ENCODE results near the gene FBXL15. TPM values are rescaled to one million over a fixed set of nuclear protein-coding genes. Genes with fewer than 3 reads are reported as not detected.

FBXL15 gene
- total RNA-seq, 1 donor from 2014 or later = 5.8 TPM

DNA sequence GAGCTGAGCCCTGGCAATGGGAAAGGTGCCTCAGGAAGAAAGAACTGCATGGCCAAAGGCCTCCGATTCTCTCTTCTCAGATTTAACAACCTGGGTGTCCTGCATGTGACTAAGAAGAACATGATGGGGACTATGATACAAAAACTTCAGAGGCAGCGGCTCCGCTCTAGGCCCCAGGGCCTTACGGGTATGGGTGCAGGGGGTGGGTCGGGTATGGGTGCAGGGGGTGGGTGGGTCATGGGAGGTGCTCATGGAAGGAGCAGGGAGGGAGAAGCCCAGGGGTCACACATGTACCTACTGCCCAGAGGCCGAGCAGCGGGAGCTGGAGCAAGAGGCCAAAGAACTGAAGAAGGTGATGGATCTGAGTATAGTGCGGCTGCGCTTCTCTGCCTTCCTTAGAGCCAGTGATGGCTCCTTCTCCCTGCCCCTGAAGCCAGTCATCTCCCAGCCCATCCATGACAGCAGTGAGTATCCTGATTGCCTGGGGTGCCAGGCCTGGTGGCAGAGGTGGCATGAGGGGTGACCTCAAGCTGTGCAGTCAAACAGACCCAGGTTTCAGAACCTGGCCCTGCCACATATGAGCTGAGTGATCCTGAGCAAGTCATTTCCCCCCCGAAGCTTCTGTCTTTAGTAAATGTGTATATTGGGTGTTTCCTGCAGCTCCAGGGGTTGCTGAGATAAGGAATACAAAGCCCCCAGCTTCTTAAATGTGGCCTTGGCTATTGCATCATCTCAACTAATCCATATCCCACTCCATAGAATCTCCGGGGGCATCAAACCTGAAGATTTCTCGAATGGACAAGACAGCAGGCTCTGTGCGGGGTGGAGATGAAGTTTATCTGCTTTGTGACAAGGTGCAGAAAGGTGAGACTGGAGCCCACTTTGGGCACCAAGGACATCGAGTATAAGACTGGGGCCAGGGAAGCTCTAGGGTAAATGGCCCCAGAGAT lies 23.1 kb upstream of the FBXL15 start:
- no peak for DNase-seq (ENCODE audit: low read depth in 2 of 2)

DNA sequence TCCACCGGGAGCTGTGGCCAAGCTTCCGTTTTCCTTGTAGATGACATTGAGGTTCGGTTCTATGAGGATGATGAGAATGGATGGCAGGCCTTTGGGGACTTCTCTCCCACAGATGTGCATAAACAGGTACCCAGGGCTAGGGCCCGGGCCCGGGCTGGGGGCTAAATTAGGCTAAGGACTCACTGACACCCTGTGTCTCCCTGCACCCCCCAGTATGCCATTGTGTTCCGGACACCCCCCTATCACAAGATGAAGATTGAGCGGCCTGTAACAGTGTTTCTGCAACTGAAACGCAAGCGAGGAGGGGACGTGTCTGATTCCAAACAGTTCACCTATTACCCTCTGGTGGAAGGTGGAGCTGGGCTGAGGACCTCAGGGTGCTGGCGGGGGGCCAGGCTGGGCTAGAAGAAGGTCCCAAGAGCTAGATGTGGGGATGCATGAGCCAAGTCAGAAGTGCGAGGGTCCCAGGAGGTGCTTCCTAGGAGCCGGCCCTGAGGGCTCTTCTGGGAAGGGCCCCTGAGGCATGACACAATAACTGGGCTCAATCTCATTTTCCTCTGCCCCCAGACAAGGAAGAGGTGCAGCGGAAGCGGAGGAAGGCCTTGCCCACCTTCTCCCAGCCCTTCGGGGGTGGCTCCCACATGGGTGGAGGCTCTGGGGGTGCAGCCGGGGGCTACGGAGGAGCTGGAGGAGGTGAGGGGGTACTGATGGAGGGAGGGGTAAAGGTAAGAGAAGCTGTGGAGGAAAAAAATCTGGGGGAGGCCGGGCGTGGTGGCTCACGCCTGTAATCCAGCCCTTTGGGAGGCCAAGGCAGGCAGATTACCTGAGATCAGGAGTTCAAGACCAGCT lies 22.2 kb upstream of the FBXL15 start:
- no peak for DNase-seq (ENCODE audit: low read depth in 2 of 2)

DNA sequence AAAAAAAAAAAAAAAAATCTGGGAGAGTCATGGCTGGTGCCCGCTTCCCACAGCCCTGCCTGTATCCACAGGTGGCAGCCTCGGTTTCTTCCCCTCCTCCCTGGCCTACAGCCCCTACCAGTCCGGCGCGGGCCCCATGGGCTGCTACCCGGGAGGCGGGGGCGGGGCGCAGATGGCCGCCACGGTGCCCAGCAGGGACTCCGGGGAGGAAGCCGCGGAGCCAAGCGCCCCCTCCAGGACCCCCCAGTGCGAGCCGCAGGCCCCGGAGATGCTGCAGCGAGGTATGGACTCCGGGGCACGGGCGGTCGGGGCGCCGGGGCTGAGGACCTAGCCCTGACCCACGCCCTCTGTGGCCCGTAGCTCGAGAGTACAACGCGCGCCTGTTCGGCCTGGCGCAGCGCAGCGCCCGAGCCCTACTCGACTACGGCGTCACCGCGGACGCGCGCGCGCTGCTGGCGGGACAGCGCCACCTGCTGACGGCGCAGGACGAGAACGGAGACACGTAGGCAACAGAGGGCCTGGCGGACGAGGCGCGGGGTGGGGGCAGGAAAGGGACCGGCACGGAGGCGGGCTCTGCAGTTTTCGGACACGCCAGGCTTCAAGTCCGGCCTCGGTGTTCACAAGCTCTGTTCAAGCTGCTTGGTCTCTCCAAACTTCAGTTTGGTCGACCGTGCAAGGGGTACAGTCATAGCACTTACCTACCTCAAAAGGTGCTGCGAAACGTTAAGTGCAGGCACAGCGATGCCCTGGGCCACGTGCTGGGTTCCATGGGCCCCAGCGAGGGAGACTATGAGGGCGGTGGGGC lies 21.2 kb upstream of the FBXL15 start:
- peak; percentile 63 to 86 for DNase-seq (ENCODE audit: low read depth in 2 of 2)

DNA sequence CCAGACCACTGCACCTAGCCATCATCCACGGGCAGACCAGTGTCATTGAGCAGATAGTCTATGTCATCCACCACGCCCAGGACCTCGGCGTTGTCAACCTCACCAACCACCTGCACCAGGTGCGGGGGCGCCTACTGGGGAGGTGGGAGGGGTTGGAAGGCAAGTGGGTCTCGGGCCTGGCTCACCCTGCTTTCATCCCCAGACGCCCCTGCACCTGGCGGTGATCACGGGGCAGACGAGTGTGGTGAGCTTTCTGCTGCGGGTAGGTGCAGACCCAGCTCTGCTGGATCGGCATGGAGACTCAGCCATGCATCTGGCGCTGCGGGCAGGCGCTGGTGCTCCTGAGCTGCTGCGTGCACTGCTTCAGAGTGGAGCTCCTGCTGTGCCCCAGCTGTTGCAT lies 20.6 kb upstream of the FBXL15 start:
- DNase-seq (ENCODE audit: low read depth in 2 of 2) = no peak

DNA sequence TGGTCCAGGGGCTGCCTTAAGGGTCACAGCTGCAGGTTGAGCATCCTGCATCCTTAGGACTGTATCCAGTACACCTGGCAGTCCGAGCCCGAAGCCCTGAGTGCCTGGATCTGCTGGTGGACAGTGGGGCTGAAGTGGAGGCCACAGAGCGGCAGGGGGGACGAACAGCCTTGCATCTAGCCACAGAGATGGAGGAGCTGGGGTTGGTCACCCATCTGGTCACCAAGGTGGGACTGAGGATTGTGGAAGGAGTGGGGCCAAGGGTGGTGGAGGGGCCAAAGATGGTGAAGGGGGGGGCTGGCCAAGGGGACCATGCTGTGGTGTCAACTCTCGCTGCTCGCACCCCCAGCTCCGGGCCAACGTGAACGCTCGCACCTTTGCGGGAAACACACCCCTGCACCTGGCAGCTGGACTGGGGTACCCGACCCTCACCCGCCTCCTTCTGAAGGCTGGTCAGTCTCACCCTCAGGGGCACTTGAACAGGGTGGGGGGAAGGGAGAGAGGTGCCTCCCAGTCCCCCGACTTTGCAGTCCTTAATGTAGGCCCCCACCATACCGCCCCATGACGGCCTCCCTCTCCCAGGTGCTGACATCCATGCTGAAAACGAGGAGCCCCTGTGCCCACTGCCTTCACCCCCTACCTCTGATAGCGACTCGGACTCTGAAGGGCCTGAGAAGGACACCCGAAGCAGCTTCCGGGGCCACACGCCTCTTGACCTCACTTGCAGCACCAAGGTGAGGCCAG lies 19.9 kb upstream of the FBXL15 start:
- DNase-seq (ENCODE audit: low read depth in 2 of 2) = no peak

DNA sequence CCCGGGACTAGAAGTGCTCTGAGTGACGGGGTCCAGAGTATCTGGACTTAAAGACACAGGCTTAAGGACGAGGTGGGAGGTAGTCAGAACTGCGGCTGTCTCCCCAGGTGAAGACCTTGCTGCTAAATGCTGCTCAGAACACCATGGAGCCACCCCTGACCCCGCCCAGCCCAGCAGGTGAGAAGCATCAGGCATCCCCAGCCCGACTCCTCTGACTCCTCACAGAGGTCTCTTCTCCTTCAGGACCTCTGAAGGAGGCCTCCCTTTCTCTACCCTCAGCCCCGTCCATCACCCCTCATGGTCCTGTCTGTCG lies 19.3 kb upstream of the FBXL15 start:
- no peak for DNase-seq (ENCODE audit: low read depth in 2 of 2)

DNA sequence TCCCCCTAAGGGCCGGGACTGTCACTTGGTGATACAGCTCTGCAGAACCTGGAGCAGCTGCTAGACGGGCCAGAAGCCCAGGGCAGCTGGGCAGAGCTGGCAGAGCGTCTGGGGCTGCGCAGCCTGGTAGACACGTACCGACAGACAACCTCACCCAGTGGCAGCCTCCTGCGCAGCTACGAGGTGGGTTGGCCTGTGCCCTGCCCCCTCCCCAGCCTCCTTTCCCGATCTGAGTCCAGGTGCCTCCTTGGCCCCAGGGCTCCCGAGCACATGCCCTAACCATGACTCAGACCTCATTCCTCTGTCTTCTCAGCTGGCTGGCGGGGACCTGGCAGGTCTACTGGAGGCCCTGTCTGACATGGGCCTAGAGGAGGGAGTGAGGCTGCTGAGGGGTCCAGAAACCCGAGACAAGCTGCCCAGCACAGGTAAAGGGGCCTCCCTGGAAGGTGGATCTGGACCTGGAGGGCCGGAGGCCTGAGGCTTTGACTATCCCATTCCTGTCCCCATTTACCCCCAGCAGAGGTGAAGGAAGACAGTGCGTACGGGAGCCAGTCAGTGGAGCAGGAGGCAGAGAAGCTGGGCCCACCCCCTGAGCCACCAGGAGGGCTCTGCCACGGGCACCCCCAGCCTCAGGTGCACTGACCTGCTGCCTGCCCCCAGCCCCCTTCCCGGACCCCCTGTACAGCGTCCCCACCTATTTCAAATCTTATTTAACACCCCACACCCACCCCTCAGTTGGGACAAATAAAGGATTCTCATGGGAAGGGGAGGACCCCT lies 18.7 kb upstream of the FBXL15 start:
- DNase-seq (ENCODE audit: low read depth in 2 of 2) = no peak

DNA sequence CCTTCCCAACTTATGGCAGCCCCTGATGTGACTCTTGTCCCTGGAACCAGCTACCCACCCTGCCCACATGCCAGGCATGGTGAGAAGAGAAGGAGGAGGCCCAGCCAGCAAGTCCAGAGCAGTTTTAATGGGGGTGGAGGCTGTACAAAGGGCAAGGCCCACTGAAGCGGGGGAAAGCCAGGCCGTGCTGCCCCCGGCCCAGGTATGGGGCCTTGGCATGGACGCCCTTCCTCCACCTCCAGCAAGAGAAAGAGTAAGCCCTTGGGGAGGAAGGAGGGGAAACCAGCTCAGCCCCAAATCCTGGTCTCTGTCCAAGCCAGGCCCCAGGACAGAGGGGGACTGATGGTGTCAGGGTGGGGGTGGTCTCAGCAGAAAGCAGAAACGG lies 18.1 kb upstream of the FBXL15 start:
- DNase-seq (ENCODE audit: low read depth in 2 of 2) = no peak

DNA sequence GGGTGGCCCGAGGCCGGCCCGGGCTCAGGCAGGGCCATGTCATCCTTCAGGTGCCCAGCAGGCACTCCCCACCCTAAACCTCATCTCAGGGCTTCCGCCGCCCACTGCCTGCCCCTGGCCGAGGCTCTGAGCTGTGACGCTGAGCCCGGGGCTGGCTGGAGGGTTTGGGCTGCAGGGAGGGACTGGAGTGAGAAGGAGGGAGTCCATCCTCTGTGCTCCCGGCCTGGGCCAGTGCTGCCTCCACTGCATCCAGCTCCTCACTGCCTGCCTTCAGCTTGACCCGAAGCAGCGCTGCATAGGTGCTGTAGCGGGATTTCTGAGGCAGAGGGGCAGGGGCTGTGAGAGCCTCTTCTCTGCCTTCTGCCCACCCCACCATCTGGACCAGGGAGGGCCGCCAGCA lies 17.5 kb upstream of the FBXL15 start:
- no peak for DNase-seq (ENCODE audit: low read depth in 2 of 2)

DNA sequence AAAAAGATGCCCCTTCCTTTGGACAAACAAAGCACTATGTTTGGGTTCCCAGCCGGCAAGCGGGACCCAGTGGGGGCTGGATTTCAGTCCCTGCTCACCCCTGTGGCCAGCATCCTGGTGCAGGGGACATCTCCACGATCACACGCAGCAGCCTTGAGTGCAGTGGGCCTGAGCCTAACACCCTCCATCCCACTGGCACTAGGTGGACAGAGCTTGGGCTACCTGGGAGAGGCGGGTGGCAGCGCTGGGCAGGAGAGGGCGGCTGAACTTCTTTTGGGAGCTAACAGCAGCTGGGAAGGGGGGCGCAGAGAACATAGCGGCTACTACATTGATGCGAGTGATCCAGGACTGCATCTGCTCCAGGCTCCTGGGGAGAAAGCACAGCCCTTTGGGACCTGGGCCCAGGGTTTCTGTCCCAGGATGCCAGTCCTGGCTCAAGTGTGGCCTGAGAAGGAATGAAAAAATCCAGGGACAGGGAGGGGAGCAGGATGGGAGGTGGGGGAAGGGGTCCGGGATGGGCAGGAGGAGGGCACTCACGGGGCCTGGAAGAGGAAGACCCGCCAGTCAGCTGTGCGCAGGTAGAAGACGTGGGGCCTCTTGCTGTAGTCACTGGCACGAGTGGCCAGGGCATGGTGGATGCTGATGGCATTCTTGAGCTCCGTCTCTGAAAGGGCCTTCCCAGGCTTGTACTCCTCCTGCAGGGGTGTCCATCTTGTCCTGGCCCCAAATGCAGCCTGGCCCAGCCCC lies 16.1 kb upstream of the FBXL15 start:
- DNase-seq (ENCODE audit: low read depth in 2 of 2) = no peak

DNA sequence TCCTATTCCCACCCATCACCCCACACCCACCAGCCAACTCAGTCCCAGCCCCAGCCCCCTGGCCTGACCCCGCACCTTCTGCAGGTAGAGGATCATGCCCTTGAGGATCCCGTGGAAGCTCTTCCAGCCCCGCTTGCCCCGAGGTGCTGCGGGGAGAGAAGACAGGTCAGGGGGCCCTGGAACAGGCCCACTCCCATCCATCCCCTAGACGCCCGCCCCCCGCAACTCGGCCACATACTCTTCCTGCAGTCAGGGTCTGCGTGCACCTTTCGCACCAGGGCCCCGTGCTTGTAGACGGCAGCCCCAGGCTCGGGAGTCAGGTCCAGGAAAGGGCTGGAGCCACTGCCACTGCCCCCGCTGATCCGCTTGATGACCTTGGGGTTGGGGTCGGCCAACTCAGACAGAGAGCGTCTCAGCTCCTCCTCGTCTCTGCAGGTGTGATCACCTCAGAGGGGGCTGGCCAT lies 15.5 kb upstream of the FBXL15 start:
- no peak for DNase-seq (ENCODE audit: low read depth in 2 of 2)

DNA sequence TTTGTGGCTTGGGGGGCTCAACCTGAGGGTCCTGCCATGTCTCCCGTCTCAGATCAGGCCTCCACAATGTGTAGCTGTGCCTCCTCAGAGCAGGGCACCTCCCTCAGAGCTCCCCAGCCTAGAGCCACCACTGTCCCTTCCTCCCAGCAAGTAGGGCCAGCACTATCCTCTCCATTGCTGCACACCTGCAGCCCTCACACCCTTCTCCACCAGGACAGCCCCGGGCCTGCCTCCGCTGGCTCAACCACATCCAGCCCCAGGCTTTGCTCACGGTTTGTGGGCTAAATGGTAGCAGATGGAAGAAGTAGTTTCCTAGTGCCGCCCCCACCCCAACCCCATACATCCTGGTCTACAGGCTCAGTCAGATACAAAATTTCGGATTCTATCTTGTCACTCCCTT lies 15.0 kb upstream of the FBXL15 start:
- no peak for DNase-seq (ENCODE audit: low read depth in 2 of 2)

DNA sequence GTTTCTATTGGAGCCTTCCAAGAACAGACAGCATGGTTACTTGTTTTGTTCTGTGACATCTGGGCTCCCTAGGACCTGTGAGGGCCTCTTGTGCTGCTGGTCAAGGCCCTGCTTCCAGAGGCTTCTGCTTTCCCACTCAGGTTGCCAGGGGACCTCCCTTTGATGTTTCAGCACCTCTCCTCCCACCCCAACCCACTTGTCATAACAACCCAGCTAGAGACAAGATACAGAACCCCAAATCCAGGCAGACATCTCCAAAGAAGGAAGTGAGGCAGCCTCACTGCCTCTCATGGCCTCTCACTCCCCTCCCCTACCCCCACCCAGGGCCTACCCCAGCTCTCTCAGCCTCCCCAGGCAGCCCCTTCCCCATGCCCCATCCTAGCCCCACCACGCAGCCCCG lies 13.8 kb upstream of the FBXL15 start:
- no peak for DNase-seq (ENCODE audit: low read depth in 2 of 2)

DNA sequence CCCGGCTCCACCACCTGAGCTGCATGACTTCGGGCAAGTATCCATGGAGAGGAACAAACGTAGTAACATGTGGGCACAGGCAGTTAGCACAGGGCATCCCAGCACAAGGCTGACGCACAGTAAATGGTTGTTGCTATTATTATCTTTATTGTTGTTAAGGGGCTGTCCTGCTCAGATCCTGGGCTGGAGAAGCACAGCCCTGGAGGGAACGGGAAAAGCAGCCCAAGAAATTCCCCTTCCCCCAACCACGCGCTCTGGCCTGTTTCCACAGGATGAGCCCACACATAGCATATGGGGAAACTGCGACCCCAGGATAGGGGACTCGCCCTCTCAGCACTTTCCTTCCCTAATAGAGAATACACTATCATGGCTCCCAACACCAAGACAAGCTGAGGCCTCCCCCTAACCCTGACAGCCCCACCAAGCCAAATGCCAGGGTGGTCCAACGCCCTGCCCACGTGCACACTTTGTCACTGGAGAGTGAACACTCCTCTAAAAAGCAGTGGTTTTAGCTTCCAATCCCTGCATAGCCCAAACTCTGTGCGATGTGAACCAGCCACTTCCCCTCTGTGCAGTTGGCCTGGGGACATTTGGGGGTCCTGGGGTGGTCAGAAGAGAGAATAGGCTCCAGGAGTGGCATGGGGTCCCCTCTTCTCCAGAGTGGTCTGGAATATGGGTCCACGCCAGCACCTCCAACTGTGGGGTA lies 13.1 kb upstream of the FBXL15 start:
- no peak for DNase-seq (ENCODE audit: low read depth in 2 of 2)

DNA sequence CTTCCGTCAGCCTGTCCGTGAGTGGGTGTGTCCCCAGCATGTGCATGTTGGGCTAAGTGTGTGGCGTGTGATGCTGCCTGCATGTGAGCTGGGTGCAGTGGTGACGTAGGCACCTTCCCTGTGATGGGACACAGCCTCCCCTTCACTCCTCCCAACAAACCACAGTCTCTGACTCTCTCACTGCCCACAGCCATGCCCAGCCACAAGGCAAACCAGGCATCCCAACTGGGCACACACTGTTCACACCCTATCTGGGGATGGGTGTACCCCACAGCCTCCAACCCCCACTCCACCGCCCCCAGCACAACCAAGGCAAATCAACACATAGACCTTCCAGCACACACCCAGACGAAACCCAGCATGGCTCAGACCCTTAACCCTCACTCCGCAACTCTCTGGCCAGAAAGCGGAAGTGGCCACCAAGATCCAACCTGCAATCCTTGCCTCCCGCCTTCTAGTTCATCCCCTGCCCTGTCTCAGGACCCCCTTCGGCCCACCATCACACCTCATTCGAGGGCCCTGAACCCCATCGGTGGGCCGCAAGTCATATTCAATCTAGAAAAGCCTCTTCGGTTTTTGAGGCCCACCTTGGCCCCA lies 12.4 kb upstream of the FBXL15 start:
- DNase-seq (ENCODE audit: low read depth in 2 of 2) = no peak

DNA sequence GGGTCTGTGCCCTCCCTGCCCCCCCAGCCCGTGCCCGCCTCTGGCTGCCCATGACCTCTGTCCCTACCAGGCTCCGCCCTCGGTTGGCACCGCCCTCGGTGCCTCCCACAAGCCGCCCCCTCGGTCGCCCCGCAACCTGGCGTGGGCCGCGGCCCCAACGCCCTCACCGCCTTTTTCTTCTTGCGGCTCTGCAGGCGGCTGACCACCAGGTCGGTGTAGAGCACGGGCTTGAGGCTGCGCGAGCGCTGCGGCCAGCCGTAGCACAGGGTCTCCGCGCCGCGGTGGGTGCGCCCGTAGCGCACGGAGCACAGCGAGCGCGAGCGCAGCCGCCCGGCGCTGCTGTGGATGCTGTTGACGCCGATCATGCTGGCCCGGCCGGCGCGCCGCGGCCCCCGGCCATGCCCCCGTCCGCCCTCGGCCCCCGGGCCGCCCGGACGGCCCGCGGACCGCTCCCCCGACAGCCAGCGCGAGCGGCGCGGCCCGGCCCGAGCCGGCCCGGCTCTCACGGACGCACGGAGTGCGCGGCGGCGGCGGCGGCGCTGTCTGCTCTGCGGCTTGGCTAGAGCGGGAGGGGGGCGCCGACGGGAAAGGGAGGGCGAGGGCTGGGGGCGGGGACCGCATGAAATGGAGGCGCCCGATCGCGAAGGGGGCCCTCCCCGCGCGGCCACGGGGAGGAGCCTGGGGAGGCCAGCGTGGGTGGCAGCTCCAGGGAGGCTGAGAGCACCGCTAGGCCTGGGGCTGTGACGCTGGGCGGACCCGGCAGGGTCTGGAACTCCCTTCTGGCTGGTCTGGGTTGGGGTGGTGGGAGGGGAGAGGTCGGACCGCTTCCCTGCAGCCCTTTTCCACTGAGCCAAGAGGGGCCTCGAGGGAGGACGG lies 11.7 kb upstream of the FBXL15 start:
- peak in 1 of 2 donors; percentile 14 for DNase-seq (ENCODE audit: low read depth in 2 of 2)

DNA sequence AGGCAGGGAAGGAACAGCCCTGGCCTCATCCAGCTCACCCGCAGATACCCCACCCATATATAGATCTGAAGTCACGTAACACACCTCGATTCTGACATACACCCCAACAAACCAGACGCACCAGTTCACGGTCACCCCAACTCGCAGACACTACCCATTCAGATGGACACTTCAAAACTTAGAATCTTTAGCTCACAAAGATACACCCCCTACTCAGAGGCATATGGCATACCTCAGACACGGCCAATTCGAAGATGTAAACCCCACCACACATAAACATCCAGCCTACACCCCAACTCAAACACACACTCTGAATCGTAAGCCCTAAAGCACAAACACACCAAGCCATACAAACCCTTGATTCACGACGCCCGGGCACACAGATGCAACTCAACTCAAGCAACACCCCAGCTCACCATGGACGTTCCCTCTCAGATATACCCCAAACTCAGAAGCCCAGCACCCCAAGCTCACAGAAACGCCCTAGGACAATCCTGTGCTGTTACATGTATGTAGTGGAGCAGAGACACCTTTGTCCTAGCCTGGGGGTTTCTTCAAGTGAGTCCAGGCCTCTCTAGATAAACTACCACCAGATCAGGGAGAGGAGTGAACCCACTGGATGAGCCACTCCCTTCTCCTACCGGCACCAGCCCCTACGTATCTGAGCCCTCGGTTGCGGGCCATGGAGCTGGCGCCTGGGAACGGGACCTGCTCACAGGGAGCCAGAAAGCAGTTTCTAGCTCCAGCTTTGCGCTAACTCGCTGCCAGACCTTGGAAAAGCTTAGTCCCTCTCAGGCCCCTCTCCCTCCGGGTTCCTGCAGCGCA lies 10.8 kb upstream of the FBXL15 start:
- no peak for DNase-seq (ENCODE audit: low read depth in 2 of 2)

Measured in dermis microvascular lymphatic vessel endothelial cell (primary cell).